ENCODE data around the gene ANKRD28.

DNA sequence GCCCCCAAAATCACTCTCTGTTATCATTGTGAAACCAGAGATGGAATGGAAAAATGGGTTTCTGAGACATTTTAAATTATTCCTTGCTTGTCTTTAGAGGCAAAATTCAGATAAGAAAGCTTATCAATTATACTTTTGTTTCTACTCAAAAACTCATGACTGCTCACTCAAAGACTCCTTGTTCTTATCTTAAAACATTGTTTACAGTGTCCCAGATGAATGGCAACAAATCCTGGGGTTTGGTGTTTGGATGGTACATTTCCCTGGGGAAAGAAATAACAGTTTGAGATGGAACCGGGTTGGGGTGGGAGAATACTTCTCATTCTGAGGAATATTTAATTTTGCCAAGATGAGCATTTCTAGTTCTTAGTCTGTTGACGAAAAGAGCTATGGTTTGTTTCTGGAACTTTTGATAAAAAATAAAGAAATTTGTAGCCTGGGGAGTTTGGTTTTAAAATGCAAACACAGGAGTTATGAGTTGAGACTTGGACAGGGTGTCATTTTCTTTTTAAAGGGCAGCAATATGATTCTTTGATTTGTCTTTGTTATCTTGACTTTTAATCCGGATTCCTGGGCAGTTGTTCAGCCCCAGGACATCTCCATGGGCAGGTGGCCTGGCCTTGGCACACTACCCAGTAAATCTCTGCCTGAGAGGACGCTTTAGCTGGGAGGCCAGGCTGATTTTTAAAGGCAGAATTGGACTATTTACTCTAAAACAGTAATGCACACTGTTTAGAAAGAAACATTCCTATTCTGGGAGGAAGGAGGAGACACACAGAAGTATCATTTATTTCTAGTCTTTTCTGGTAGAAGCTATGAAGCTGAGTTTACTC lies 163.8 kb downstream of the ANKRD28 start:
- TF ChIP-seq CTCF (IDR thresholded peaks at IDR 0.05) (no peak), POLR2A (IDR thresholded peaks at IDR 0.05) (no peak), POLR2AphosphoS5 (IDR thresholded peaks at IDR 0.05) (peak; percentile 58)

Measured in prostate gland (tissue), 2 donors.